GM10266 (cell line): ENCODE results near the gene BCAS1.

ENCODE experiments used
- DNase-seq: peaks from one replicate; pipeline ENCODE4 v3.0.0; 2012; ENCODE audit errors: extremely low spot score
- TF ChIP-seq, protein P1 (sequence below): IDR thresholded peaks from 2 replicates; pipeline ENCODE4 v1.5.1; 2012; ENCODE audit warnings: mild to moderate bottlenecking, low read depth; ENCODE audit not compliant: control insufficient read depth, insufficient read depth; ENCODE audit errors: missing control alignments

BCAS1 gene

DNA sequence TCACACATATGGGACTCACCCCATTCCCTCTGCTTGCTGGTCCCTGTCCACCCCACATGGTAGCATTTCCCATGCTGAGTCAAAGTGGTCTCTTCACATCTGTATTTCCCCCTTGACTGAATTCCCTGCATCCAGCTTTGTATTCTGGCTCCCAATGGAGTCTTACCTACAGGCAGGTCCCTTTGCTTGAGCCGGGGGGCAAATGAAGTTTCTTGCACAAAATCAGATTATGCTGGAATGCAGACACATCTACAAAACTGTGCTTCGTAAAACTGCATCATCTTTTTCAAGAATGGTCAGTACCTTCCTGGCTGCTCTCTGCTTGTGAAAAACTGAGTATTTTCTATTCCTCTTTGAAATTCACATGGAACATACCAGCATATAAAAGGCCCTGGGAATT lies 32.1 kb upstream of the BCAS1 start:
- TF ChIP-seq, protein P1, sequence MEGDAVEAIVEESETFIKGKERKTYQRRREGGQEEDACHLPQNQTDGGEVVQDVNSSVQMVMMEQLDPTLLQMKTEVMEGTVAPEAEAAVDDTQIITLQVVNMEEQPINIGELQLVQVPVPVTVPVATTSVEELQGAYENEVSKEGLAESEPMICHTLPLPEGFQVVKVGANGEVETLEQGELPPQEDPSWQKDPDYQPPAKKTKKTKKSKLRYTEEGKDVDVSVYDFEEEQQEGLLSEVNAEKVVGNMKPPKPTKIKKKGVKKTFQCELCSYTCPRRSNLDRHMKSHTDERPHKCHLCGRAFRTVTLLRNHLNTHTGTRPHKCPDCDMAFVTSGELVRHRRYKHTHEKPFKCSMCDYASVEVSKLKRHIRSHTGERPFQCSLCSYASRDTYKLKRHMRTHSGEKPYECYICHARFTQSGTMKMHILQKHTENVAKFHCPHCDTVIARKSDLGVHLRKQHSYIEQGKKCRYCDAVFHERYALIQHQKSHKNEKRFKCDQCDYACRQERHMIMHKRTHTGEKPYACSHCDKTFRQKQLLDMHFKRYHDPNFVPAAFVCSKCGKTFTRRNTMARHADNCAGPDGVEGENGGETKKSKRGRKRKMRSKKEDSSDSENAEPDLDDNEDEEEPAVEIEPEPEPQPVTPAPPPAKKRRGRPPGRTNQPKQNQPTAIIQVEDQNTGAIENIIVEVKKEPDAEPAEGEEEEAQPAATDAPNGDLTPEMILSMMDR = no peak
- DNase-seq = no peak

DNA sequence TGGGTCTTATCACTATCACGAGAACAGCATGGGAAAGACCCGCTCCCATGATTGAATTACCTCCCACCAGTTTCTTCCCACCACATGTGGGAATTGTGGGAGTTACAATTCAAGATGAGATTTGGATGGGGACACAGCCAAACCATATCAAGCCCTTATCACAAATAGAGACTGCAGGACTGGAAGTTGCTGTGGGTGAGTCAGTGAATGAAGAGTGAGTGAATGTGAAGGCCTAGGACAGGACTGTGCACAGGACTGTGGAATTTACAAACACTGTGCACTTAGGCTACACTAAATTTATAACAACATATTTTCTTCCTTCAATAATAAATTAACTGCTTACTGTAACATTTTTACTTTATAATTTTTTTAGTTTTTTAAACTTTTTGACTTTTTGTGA lies 30.2 kb upstream of the BCAS1 start:
- TF ChIP-seq, protein P1 = no peak
- no peak for DNase-seq

DNA sequence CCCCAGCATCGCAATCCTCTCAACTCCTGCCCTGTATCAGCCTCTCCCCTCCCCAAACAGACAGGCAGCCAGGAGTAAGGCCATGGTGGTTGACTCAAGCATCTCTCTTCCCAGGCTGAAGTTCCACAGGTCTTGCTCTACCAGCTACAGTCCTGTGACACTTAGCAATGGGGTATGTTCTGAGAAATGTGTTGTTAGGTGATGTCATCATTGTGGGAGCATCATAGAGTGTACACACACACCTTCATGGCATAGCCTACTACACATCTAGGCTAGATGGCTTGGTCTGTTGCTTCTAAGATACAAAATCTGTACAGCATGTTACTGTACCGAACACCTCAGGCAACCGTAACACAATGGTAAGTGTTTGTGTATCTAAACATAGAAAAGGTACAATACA lies 29.5 kb upstream of the BCAS1 start:
- no peak for DNase-seq
- TF ChIP-seq, protein P1 = no peak

DNA sequence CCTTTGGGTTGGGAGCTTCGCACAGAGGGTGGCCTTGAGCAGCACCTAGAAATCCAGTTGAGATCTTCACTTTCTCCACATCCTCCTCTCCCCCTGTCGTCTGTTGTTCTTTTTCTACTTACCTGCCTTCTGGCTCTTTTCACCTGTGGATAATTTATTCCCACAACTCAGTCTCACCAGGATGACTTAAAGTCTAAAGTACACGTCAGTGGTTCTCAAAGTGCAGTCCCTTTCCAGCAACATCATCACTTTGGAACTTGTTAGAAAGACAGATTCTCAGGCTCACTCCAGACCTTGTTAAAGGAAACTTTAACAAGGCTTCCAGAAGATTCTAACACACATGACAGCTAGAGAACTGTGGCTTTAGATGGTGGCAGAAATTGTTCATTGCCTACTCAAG lies 27.7 kb upstream of the BCAS1 start:
- TF ChIP-seq, protein P1 = no peak
- no peak for DNase-seq

DNA sequence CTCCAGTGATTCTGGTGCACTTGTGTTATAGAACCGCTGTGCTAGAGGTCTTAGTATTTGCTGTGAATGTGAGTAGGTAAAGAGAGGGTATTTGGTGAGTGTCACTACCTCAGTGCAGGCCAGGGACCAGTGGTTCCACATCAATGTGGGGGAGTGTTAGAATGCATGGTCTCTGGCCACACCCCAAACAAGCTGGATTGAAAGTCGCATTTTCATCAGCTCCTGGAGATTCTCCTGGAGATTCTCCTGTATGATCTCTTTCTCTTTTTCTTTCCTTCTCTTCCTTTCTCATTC lies 26.8 kb upstream of the BCAS1 start:
- no peak for DNase-seq
- TF ChIP-seq, protein P1 = no peak

DNA sequence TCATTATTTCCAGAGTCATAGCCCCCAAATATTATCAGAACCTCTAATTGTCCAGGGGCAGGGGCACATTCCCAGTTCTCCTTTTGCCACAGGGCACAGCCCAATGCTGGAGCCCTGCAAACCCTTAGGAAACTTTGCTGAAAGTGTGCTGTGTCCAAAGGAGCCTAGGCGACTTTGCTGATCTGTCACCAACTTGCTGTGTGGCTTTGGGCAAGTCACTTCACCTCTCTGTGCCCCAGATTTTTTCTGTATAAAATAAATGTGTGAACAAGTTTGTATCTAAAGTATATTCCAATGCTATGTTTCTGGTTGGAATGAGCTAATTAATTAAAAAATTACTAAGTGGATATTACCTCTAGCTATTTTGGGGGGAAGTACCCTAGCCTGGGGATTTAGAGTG lies 25.4 kb upstream of the BCAS1 start:
- DNase-seq = no peak
- TF ChIP-seq, protein P1 = no peak

DNA sequence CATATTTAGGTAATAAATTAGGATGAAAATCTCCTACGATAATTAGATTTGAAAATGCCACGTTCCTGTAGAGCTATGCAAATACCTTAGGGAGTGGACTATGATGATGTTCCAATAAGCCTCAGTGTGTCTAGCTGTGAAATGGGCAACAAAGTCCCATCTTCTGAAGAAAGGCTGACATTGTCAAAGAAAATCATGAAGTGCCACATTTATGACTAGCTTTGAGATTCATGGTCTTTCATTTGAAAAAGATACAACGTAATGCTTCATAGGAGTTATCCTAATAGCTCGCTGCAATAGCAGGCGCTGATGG lies 23.8 kb upstream of the BCAS1 start:
- no peak for DNase-seq
- TF ChIP-seq, protein P1 = no peak
